CD4-positive, alpha-beta T cell (primary cell): ENCODE results near the gene RNPEPL1. TPM values are rescaled to one million over a fixed set of nuclear protein-coding genes. Genes with fewer than 3 reads are reported as not detected.

Experiments used
- ATAC-seq: fragments of 200-7000 bp; cut with Tn5 transposase; one replicate; pipeline ENCODE4 v1.10.0; 2022; ENCODE audit warnings: mild to moderate bottlenecking; ENCODE audit not compliant: poor library complexity
- CTCF ChIA-PET: fragments of 350-600 bp; sonication (Branson Sonifier 250); formaldehyde crosslinking; loops from one replicate; lab custom pipeline; 2021; ENCODE audit warnings: antibody characterized with exemption, inconsistent platforms; lab: Charles Lee
- POLR2A ChIA-PET: fragments of 350-600 bp; sonication (Branson Sonifier 250); formaldehyde crosslinking; loops from one replicate; lab custom pipeline; 2021; ENCODE audit warnings: antibody characterized with exemption, inconsistent platforms; lab: Charles Lee
- DNase-seq, 14 experiments: peaks; one replicate each; pipeline ENCODE4 v3.0.0-alpha.2; 2013 to 2020; ENCODE audit warnings: mixed read lengths in 2 of 14
- H3K27ac ChIP-seq, 2 donors: one replicate each; pipeline versions ENCODE4 v1.5.1 to v1.7.0; 2013; ENCODE audit warnings: low read length in 2 of 2, low read depth in 1 of 2, mild to moderate bottlenecking in 1 of 2
- H3K27me3 ChIP-seq, 2 experiments: 1 replicate in 1 of 2; 2 replicates in 1 of 2; pipeline versions ENCODE4 v1.6.1 to v1.7.0; 2013; ENCODE audit warnings: low read length in 2 of 2, control low read depth in 1 of 2, mild to moderate bottlenecking in 1 of 2, moderate library complexity in 1 of 2; ENCODE audit not compliant: insufficient read depth in 2 of 2, control insufficient read depth in 1 of 2
- H3K36me3 ChIP-seq: one replicate; pipeline ENCODE4 v1.6.1; 2013; ENCODE audit warnings: low read length, control low read depth; ENCODE audit not compliant: insufficient read depth
- H3K4me1 ChIP-seq: one replicate; pipeline ENCODE4 v1.6.1; 2013; ENCODE audit warnings: low read length, control low read depth; ENCODE audit not compliant: insufficient read depth
- H3K4me3 ChIP-seq: one replicate; pipeline ENCODE4 v1.5.1; 2013; ENCODE audit warnings: mild to moderate bottlenecking, low read length, moderate library complexity
- H3K9me3 ChIP-seq, 2 experiments: 1 replicate in 1 of 2; 2 replicates in 1 of 2; pipeline versions ENCODE4 v1.6.1 to v1.7.0; 2013; ENCODE audit warnings: low read length in 2 of 2, mild to moderate bottlenecking in 2 of 2, control low read depth in 1 of 2, moderate library complexity in 1 of 2; ENCODE audit not compliant: control insufficient read depth in 1 of 2, insufficient read depth in 1 of 2
- H3K27ac Mint-ChIP-seq: one replicate; pipeline ENCODE4 v1.8.0; 2020; ENCODE audit warnings: mixed read lengths
- H3K27me3 Mint-ChIP-seq: one replicate; pipeline ENCODE4 v1.8.0; 2021; ENCODE audit warnings: mixed read lengths
- H3K36me3 Mint-ChIP-seq: one replicate; pipeline ENCODE4 v1.8.0; 2021; ENCODE audit warnings: low read depth, mixed read lengths
- H3K4me1 Mint-ChIP-seq: one replicate; pipeline ENCODE4 v1.8.0; 2021; ENCODE audit warnings: low read depth, mixed read lengths
- H3K4me3 Mint-ChIP-seq: one replicate; pipeline ENCODE4 v1.8.0; 2020; ENCODE audit warnings: mild to moderate bottlenecking, mixed read lengths
- H3K9me3 Mint-ChIP-seq: one replicate; pipeline ENCODE4 v1.8.0; 2020; ENCODE audit warnings: mixed read lengths
- intact Hi-C, 2 experiments: fragments of 100-400 bp; cut with DNase I in 1 of 2; cut with micrococcal nuclease in 1 of 2; formaldehyde crosslinking; loops; one replicate each; pipeline versions ENCODE4 v1.15.1 to v1.9.0; 2023 to 2025; cut with DNase I, micrococcal nuclease
- total RNA-seq, 174 experiments: library from RNA in 2 of 174; stranded (reverse) in 2 of 174; gene quantifications; one replicate each; pipeline ENCODE4 v1.2.3 and lab custom pipeline; 2021 to 2026
- TF ChIP-seq, protein P1 (sequence below): fragments of 200-600 bp; IDR thresholded peaks from one replicate; pipeline ENCODE4 v1.8.0; 2022; ENCODE audit warnings: antibody characterized with exemption, mild to moderate bottlenecking

Gene RNPEPL1
- total RNA-seq, 2 experiments from 2014 or later, result 73.0 to 78.8 TPM

DNA sequence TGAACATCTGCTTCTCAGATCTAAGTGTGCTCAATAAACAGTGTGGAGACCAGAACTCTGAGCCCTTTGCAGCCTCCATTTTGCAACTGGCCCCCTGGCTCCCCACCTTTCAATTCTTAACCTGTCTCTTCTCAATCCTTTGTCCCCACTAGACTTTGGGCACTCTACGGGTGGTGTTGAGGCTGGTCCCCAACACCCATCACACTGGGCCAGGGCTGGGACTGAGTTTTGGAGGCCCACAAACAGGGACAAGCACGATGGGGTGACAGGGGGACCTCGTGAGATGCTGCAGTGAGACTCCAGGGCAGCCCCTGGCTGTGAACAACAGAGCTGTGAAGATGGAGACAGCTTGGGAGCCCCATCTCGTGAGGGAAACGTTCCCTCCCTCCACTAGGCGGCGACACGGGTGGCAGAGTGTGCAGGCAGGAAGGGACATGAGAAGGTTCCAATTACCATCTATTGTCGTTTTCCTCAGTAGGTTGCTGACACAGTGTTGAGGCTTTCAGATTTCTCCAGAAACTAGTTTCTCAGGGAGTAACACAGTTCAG lies 11.7 kb upstream of the RNPEPL1 start:
- no peaks in the 10 kb centered on the region for H3K9me3 ChIP-seq
- no peaks in the 10 kb centered on the region for H3K27me3 Mint-ChIP-seq
- peak overlapping the region; percentile 63 for H3K4me3 Mint-ChIP-seq
- H3K4me1 Mint-ChIP-seq, result peaks cover 50% of the 10 kb centered on the region
- no peak overlapping the region for H3K27ac ChIP-seq
- peaks cover 48% of the 10 kb centered on the region for H3K36me3 Mint-ChIP-seq
- DNase-seq (peak; percentile 62 to 85 (median 71)), ATAC-seq (no peak)
- no peak overlapping the region for H3K4me3 ChIP-seq
- no peaks in the 10 kb centered on the region for H3K27me3 ChIP-seq
- TF ChIP-seq, protein P1, sequence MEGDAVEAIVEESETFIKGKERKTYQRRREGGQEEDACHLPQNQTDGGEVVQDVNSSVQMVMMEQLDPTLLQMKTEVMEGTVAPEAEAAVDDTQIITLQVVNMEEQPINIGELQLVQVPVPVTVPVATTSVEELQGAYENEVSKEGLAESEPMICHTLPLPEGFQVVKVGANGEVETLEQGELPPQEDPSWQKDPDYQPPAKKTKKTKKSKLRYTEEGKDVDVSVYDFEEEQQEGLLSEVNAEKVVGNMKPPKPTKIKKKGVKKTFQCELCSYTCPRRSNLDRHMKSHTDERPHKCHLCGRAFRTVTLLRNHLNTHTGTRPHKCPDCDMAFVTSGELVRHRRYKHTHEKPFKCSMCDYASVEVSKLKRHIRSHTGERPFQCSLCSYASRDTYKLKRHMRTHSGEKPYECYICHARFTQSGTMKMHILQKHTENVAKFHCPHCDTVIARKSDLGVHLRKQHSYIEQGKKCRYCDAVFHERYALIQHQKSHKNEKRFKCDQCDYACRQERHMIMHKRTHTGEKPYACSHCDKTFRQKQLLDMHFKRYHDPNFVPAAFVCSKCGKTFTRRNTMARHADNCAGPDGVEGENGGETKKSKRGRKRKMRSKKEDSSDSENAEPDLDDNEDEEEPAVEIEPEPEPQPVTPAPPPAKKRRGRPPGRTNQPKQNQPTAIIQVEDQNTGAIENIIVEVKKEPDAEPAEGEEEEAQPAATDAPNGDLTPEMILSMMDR, result peak; percentile 46
- intact Hi-C loops, result loop anchor here in 1 of 2 experiments (5.0 to 10.0 kb wide), 3 partner anchors 44 to 658 kb away; no protein-coding TSS in a partner anchor
- CTCF ChIA-PET, result interaction anchor here (0.6 to 2.7 kb wide), 7 partner anchors 11 to 43 kb away, joined by 3 to 24 read pairs (median 5); partner anchors contain the start of genes CAPN10 and RNPEPL1
- H3K27ac Mint-ChIP-seq, result peak overlapping the region; percentile 70
- POLR2A ChIA-PET, result interaction anchor here (1.7 to 2.8 kb wide), 3 partner anchors 9 to 30 kb away, joined by 6 to 15 read pairs (median 7); partner anchors contain the start of gene CAPN10
- H3K4me1 ChIP-seq, result peaks cover 53% of the 10 kb centered on the region
- H3K36me3 ChIP-seq, result peaks cover 37% of the 10 kb centered on the region
- no peaks in the 10 kb centered on the region for H3K9me3 Mint-ChIP-seq

DNA sequence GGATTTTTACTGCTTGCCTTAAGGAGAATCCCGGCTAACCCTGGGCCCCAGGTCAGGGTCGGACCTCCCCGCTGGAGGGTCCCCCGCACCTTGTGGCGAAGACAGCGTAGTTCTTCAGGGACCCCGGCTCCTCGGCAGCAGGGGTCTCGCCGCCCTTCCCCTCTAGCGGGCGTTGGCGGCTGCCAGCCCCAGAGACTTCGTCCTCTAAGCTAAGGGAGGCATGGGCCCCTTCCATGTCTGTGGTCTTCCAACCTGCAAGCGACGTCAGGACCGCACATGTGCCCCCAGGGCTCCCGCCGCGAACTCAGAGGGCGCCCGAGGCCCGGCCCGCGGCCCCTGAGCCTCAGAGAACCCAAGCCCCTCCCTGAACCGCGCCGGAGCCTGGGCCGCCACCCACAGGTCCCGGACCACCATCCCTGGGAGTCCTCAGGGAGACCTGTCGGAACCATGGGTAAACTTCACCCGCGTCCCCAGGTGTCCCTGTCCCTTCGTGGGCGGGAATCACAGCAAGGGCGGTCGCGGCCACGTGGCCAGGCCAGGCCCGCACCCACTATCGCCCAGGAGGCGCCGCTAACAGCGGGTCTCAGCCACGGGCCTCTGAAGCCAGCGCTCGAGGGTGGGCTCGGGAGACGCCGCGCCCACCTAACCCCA lies 11.1 kb upstream of the RNPEPL1 start:
- peak overlapping the region; percentile 70 for H3K27ac Mint-ChIP-seq
- no peak overlapping the region for H3K27ac ChIP-seq
- peak in 2 of 14 experiments; percentile 32 to 45 for DNase-seq
- H3K36me3 Mint-ChIP-seq, result peaks cover 45% of the 10 kb centered on the region
- no peaks in the 10 kb centered on the region for H3K9me3 ChIP-seq
- TF ChIP-seq, protein P1, result no peak
- H3K36me3 ChIP-seq, result peaks cover 32% of the 10 kb centered on the region
- CTCF ChIA-PET, result interaction anchor here (0.7 to 2.7 kb wide), 6 partner anchors 10 to 43 kb away, joined by 4 to 24 read pairs (median 8); partner anchors contain the start of genes CAPN10 and RNPEPL1
- H3K4me3 Mint-ChIP-seq, result peak overlapping the region; percentile 63
- POLR2A ChIA-PET, result interaction anchor here (2.0 to 2.8 kb wide), 2 partner anchors 9 to 12 kb away, joined by 7 to 15 read pairs; no protein-coding TSS in a partner anchor
- H3K9me3 Mint-ChIP-seq, result no peaks in the 10 kb centered on the region
- intact Hi-C loops, result loop anchor here in 1 of 2 experiments (5.0 to 10.0 kb wide), 3 partner anchors 45 to 658 kb away; no protein-coding TSS in a partner anchor
- no peaks in the 10 kb centered on the region for H3K27me3 Mint-ChIP-seq
- H3K4me3 ChIP-seq, result peak overlapping the region; percentile 5
- peaks cover 59% of the 10 kb centered on the region for H3K4me1 ChIP-seq
- no peak for ATAC-seq
- no peaks in the 10 kb centered on the region for H3K27me3 ChIP-seq
- peaks cover 52% of the 10 kb centered on the region for H3K4me1 Mint-ChIP-seq

DNA sequence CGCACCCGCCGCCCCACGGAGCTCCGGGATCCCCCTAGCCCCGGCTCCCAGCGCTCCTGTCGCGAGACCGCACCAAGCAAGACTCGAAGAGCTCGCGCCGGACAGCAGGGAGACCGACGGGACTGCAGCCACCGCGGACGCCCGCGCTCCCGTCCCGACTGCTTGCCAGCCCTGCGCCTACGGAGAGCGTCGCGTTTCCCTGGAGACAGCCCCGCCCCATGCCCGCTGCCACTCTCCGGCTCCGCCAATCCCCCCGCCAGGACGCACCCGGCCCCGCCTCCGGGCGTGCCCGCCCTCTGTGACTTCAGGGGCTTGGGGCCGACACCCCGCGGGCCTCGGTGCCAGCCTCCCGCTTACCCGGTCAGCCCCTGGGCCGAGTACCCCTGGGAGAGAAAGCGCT lies 10.5 kb upstream of the RNPEPL1 start, which contains the start of gene ANKMY1:
TSS of gene ANKMY1 (minus strand) at position 181 of the 400 bp plus-strand sequence. CDS start 653 bp downstream, outside the sequence.
- Histone ChIP-seq H3K4me3 (peak within 1 kb of the TSS; percentile 12), H3K27me3 (no peaks in the 10 kb centered on the region), H3K4me1 (peaks cover 64% of the 10 kb centered on the region), H3K9me3 (no peaks in the 10 kb centered on the region), H3K27ac (no peak within 1 kb of the TSS), H3K36me3 (peaks cover 32% of the 10 kb centered on the region)
- DNase-seq (peak; percentile 36 to 80 (median 60)), ATAC-seq (no peak)
- Mint-ChIP-seq H3K27me3 (no peaks in the 10 kb centered on the region), H3K36me3 (peaks cover 46% of the 10 kb centered on the region), H3K4me1 (peaks cover 58% of the 10 kb centered on the region), H3K9me3 (no peaks in the 10 kb centered on the region), H3K4me3 (peak within 1 kb of the TSS; percentile 87), H3K27ac (peak within 1 kb of the TSS; percentile 98)
- TF ChIP-seq, protein P1, result no peak
- intact Hi-C loops, result loop anchor here in 1 of 2 experiments (5.0 to 10.0 kb wide), 3 partner anchors 46 to 657 kb away; no protein-coding TSS in a partner anchor
- ChIA-PET POLR2A (interaction anchor here (2.0 to 2.8 kb wide), 2 partner anchors 8 to 11 kb away, joined by 7 to 15 read pairs; no protein-coding TSS in a partner anchor), CTCF (interaction anchor here (1.8 to 2.7 kb wide), 3 partner anchors 9 to 44 kb away, joined by 5 to 24 read pairs (median 13); partner anchors contain the start of gene RNPEPL1)
